ENCODE measurements around the gene C14orf132. TPM values are rescaled to one million over a fixed set of nuclear protein-coding genes. Genes with fewer than 3 reads are reported as not detected.
"Not testable (repeated sequence)": the region's sequence is repeated elsewhere in the genome, so short reads cannot be mapped to it uniquely, and the experiment has no call there.

C14orf132 gene
- total RNA-seq, 1 donor from 2014 or later = 32.6 TPM

DNA sequence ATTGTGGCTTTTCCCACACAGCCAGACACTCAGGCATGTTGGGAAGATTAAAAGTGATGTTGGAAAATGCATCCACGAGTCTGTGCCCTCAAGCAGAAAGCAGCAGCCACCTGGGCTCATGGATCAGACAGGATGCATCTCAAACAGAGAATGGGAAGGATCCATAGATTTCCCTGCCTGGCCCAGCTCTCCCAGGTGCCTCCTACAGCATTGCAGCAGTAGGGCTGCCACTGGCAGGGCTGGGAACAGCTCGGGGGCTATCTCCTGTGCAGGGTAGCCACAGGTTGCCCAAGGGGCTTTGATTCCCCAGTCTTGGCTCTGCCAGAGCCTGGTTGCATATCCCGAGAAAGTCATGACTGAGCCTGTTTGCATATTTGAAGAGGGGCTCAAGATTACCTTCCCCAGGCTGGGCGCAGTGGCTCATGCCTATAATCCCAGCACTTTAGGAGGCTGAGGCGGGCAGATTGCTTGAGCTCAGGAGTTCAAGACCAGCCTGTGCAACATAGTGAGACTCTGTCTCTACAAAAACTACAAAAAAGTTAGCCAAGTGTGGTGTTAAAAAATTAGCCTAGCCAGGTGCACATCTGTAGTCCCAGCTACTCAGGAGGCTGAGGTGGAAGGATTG is 19.5 kb downstream of the C14orf132 start:
- DNase-seq (ENCODE audit: low spot score in 2 of 2) (no peak), FAIRE-seq (no peak)

DNA sequence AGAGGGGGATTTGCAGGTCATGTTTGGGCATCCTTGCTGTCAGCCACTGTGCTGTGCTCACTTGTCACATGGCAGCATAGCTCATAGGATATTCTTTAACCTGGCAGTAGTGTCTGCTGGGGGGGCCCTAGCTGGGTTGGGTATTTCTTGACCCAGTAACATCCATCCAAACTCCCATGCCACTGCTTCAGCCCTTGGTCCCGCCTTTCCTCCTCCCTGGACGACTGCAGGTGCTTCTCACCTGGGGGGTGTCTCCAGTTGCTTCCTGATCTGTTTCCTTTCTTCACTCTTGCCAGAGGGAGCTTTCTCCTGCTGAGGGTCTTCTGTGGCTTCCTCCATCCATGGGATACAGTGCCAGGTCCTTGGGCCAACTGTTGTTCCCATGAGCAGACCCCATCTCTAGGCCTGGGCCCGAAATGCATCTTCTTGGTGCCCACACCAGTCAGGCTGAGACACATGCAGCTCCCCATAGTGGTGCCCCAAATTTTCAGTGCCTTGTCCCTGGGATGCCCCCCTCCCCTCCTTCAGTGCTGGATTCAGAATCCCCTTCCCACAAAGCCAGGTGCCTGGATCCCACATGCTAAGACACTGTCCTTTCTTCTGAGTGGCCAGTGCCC is 20.5 kb downstream of the C14orf132 start:
- FAIRE-seq = no peak
- no peak for DNase-seq (ENCODE audit: low spot score in 2 of 2)

- FAIRE-seq = no peak
- DNase-seq (ENCODE audit: low spot score in 2 of 2) = no peak
Measured at GRCh38 chr14:96060186-96060933, 21.2 kb downstream of the C14orf132 start.

GRCh38 chr14:96062010-96062409 is 22.8 kb downstream of the C14orf132 start:
- no peak for DNase-seq (ENCODE audit: low spot score in 2 of 2)
- no peak for FAIRE-seq

- DNase-seq (ENCODE audit: low spot score in 2 of 2) = no peak
- FAIRE-seq = no peak
Measured at GRCh38 chr14:96062506-96062905, 23.3 kb downstream of the C14orf132 start.

GRCh38 chr14:96064866-96065265 is 25.7 kb downstream of the C14orf132 start:
- no peak for DNase-seq (ENCODE audit: low spot score in 2 of 2)
- no peak for FAIRE-seq

DNA sequence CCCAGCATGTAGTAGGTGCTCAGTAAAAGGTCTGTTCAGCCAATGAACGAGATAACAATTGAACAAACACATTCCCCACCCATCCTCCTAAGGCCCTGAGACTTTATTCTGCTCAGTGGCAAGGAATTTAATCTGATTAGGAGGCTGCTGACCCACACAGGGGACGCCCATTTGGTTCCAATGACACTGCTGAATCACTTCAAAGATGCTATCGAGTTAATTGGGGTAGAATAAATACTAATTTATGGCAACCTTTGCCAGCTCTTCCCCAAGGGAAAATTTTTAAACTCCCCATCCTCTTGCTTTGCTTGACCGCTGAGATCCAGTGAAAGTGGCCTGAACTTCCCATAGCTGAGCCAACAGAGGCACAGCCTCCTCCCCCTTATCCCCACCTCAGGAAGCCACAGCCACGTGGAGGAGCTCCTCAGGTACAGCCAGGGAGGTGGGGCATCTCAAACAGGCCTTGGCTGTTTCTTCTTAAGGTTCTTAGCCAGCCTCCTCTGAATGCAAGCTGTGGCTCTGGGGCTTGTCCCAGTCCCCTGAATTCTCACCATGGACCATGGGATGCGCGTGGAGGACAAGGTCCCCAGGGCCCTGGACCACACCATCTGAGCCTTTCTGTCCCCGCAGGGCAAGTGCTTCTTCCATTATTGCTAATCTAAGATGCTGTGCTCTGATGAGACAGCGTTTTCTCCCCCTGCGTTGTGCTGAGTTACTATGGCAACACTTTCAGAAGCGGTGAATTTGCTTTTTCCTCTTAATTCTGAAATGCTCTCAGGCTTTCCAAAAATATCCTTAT is 26.7 kb downstream of the C14orf132 start:
- DNase-seq (ENCODE audit: low spot score in 2 of 2) = peak in 1 of 2 donors; percentile 34
- no peak for FAIRE-seq

- no peak for DNase-seq (ENCODE audit: low spot score in 2 of 2)
- no peak for FAIRE-seq
Measured at GRCh38 chr14:96066976-96067375, 27.8 kb downstream of the C14orf132 start.

DNA sequence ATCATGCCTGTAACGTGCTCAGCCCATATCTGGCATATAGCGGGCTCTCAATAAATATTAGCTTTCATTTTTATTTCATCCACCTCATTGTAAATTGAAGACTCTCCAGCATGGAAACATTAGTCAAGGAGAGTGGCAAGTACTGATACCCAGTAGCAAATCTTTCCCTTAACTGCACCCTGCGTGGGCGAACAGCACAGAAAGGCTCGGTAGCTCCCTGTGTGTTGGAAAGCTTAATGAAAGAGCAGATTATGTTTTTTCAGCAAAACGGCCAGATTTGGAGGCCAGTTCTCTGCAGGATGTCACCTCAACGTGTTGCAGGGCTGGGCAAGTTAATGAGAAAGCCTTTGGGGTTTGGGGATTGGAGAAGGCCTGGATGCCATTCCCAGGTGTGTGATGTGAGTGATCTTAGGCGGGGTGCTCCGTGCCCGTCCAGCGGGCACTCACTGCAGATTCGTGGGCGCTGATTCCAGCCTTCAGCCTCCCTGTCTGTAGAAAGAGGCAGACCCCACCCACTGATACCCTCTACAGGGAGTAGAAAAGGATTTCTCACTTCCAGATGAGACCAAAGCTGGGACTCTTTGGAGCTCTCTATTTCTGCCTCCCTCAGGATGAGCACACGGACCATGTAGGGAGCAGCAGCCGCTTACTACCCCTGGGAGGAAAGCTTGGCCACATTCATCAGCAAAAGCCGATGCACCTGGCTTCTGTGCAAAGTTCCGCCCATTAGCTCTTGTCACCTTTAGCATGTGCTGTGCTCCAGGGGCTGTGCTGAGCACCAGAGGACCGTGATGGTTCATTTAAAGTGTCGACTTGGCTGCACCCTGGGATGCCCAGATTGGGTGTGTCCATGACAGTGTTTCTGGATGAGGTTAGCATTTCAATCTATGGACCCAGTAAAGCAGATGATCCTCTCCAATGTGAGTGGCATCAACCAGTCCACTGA is 29.1 kb downstream of the C14orf132 start:
- FAIRE-seq (no peak), DNase-seq (ENCODE audit: low spot score in 2 of 2) (no peak)

DNA sequence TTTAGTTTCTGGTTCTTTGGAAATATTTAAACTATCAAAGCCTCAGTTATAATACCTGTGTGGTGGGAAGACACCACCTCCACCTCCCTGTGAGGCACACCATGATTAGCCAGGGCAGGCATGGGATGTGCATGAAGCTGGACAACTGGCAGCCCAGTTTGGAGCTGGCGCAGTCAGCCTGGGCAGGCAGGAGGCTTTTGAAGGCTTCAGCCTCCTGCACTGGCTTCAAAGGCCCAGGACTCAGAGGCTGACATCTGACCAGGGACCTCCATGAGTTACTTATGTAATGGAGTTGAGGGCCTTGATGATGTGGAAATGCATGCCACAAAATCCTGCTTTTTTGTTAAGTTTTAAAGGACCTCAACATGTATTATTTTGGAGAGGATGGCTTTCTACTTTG is 30.3 kb downstream of the C14orf132 start:
- no peak for FAIRE-seq
- no peak for DNase-seq (ENCODE audit: low spot score in 2 of 2)

DNA sequence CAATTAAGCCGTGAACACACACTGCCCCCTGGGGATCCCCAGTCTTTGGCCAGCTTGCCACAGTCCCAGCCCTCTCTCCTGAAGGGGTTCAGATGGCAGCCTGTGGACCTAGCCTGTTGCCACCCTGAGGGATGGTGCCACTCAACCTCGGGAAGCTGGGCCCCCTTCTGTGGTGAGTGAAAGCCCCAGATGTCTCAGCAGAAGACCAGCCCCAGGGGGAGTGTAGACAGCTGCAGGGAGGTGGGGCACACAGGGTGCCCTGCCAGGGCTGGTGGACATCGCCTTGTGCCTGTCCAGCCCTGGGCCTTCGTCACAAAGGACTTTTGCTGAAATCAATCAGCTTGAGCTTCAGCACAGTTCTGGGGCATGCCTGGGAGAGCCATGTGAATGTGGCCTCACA is 32.4 kb downstream of the C14orf132 start:
- no peak for FAIRE-seq
- DNase-seq (ENCODE audit: low spot score in 2 of 2) = no peak

DNA sequence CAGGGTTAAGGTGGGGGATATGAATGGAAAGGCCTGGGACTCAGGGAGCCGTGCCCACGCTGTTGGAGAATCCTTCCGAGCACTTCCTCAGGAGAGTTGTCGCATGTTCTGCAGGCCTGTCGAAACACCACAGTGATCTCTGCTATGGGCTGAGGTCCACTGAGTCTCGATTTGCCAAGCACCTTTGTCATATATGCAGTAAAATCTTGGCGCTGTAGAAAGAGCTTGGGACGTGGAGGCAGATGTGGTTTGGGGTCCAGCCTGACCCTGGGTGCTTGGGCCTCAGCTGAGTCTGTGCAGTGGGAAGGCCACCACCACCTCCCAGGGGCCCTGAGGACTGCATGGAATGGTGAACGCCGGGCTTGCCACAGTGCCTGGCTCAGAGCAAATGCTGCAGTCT is 32.9 kb downstream of the C14orf132 start:
- no peak for FAIRE-seq
- DNase-seq (ENCODE audit: low spot score in 2 of 2) = no peak

DNA sequence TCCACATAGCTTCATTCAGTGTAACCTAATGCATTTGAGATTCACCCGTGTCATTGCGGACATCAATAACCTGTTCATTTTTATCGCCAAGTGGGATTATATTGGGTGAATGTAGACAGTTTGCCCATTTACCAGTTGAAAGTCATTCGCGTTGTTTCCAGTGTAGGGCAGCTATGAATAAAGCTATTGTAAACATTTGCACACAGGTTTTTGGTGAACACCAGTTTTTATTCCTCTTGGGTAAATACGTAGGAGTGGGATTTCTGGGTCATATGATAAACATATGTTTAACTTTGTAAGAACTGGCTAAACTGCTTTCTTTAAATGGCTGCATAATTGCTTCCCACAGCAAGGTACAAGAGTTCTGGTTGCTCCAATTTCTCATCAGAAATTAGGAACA is 33.6 kb downstream of the C14orf132 start:
- FAIRE-seq (no peak), DNase-seq (ENCODE audit: low spot score in 2 of 2) (no peak)

GRCh38 chr14:96073260-96074039 is 34.3 kb downstream of the C14orf132 start:
- not testable (repeated sequence) for FAIRE-seq; DNase-seq (ENCODE audit: low spot score in 2 of 2)

DNA sequence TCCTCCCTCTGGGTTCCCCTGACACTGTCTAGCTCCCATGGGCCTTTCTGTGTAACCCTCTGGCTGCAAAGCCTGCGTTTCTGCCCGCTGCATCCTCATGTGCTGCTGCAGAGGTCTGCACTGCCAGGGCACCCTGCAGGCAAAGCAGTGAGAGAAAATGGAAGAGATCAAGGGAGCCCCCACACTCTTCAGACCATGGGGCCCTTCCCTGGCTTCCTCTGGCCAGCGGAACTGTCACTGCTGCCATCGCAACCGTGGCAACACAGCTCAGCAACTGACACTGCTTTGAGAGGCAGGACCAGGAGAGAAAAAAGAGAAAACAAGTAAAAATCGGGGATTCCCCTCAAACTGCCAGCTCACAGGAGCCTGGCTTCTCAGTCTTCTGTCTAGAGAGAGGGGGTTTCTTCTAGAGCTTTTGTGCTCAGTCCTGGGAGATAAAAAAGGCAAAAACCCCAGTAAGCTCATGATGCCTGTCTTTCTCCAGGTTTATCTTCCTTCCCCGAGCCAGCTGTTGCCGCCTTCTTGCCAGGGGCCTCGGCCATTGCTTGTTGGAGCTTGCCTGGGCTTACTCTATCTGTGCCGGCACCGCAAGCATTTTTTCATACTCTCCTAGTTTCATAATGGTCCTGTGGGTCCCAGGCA is 38.9 kb downstream of the C14orf132 start:
- FAIRE-seq (no peak), DNase-seq (ENCODE audit: low spot score in 2 of 2) (no peak)

DNA sequence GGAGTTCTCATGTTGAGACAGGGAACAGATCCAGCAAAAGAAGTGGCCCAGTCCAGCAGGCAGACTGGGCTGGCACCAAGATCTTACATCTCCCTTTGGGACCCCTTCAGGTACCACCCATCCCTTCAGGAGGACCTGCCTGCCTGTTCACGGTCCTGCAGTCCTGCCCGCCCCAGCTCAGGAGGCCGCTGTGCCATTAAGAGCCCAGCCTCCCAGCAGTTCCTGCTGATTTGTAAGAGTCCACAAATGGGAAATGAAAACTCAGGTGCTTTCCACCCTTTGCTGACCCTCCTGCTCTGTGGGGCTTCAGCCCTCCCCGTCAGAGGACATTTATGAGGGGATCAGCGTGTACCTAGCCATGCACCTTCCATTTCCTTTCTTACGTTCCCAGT is 39.5 kb downstream of the C14orf132 start:
- no peak for FAIRE-seq
- DNase-seq (ENCODE audit: low spot score in 2 of 2) = no peak

DNA sequence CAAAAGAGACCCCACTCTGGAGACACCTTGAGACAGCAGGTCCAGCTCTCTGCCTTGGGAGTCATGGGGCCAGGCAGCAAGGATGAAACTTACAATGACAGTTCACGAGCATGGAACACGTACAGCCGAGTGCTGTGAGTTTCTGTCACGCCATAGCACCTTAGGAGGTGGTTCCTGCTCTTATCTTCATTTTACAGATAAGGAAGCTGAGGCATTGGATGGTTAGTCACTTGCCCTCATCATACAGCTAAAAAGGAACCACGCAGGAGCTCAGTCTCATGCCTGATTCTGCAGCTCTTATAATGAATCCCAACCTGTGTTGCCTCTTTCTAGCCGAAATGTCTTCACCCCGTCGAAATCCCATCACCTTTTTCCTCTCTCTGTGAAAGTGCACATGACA is 39.9 kb downstream of the C14orf132 start:
- no peak for DNase-seq (ENCODE audit: low spot score in 2 of 2)
- FAIRE-seq = no peak

- FAIRE-seq = no peak
- no peak for DNase-seq (ENCODE audit: low spot score in 2 of 2)
Measured at GRCh38 chr14:96080571-96080970, 41.4 kb downstream of the C14orf132 start.

DNA sequence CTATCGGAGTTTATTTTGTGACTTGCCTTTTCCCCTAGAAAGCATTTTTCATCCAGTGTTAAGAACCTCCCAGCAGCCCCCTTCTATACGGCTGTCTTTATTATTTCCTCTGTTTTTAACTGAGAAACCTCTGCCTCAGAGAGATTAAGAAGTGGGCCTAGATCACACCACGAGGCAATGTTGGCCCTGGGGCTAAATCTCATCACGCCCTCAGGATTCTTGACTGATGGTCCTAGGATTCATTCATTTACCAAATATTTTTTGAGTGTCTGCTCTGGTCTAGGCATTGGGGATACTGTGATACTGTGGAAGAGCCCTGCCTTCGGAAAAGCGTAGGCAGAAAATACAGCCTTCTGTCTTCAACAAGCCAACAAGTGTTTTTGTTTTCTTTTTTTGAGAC is 42.1 kb downstream of the C14orf132 start:
- FAIRE-seq (no peak), DNase-seq (ENCODE audit: low spot score in 2 of 2) (no peak)

Measured in frontal cortex (tissue), 4 donors.